Natural killer cell (primary cell): ENCODE results near the gene RPS5. TPM values are rescaled to one million over a fixed set of nuclear protein-coding genes. Genes with fewer than 3 reads are reported as not detected.
A peak's percentile ranks its signal among the peaks of the same experiment; 100 is the strongest.

ENCODE experiments used
- ATAC-seq, 3 donors: fragments of 150-1000 bp in 2 of 3; fragments of 200-7000 bp in 1 of 3; cut with Tn5 transposase; 1 replicate in 1 of 3; 2 replicates in 2 of 3; pipeline ENCODE4 v1.10.0; 2021; ENCODE audit warnings: mild to moderate bottlenecking in 2 of 3, moderate library complexity in 2 of 3
- DNase-seq, 2 donors: peaks; one replicate each; pipeline versions ENCODE4 v3.0.0 to v3.0.0-alpha.2; 2013 to 2021; ENCODE audit warnings: mixed read lengths in 1 of 2
- H3K27ac ChIP-seq: one replicate; pipeline ENCODE4 v1.5.1; 2013; ENCODE audit warnings: mild to moderate bottlenecking, low read length
- H3K27me3 ChIP-seq: one replicate; pipeline ENCODE4 v1.6.1; 2013; ENCODE audit warnings: low read length; ENCODE audit not compliant: control insufficient read depth, insufficient read depth
- H3K36me3 ChIP-seq: one replicate; pipeline ENCODE4 v1.6.1; 2013; ENCODE audit warnings: low read length; ENCODE audit not compliant: control insufficient read depth, insufficient read depth
- H3K4me1 ChIP-seq: one replicate; pipeline ENCODE4 v1.6.1; 2013; ENCODE audit warnings: low read length; ENCODE audit not compliant: control insufficient read depth, insufficient read depth
- H3K4me3 ChIP-seq: one replicate; pipeline ENCODE4 v1.5.1; 2013; ENCODE audit warnings: low read length
- H3K9me3 ChIP-seq: one replicate; pipeline ENCODE4 v1.6.1; 2013; ENCODE audit warnings: low read length; ENCODE audit not compliant: control insufficient read depth, insufficient read depth
- H3K27ac Mint-ChIP-seq, 2 donors: one replicate each; pipeline ENCODE4 v1.8.0; 2022; ENCODE audit warnings: mild to moderate bottlenecking in 2 of 2, mixed read lengths in 2 of 2, moderate library complexity in 1 of 2
- H3K27me3 Mint-ChIP-seq, 2 donors: one replicate each; pipeline ENCODE4 v1.8.0; 2022; ENCODE audit warnings: low read depth in 2 of 2, mixed read lengths in 2 of 2
- H3K36me3 Mint-ChIP-seq: one replicate; pipeline ENCODE4 v1.8.0; 2022; ENCODE audit warnings: mixed read lengths
- H3K4me1 Mint-ChIP-seq, 2 donors: one replicate each; pipeline ENCODE4 v1.8.0; 2022; ENCODE audit warnings: mixed read lengths in 2 of 2
- H3K4me3 Mint-ChIP-seq: one replicate; pipeline ENCODE4 v1.8.0; 2022; ENCODE audit warnings: mild to moderate bottlenecking, moderate library complexity, mixed read lengths
- H3K9me3 Mint-ChIP-seq, 2 donors: one replicate each; pipeline ENCODE4 v1.8.0; 2022; ENCODE audit warnings: mixed read lengths in 2 of 2
- CTCF ChIP-seq: fragments of 200-600 bp; IDR thresholded peaks from one replicate; pipeline ENCODE4 v1.8.0; 2022; ENCODE audit warnings: antibody characterized with exemption
- WGBS: methylation state at CpG from one replicate; pipeline ENCODE4 v1.1.7; 2013; ENCODE audit warnings: missing lambda C conversion rate; ENCODE audit not compliant: insufficient coverage; 5-methylcytosine and 5-hydroxymethylcytosine counted together
- intact Hi-C: fragments of 100-400 bp; cut with micrococcal nuclease; formaldehyde crosslinking; loops from one replicate; pipeline ENCODE4 v1.14.2; 2022
- total RNA-seq, 4 donors: library from RNA; stranded (reverse); fragments of 120-200 nt in 1 of 4; gene quantifications; one replicate each; pipeline versions ENCODE4 v1.2.3 to v1.2.4, GENCODE V29; 2013 to 2022

The RPS5 gene
- total RNA-seq, 3 donors from 2014 or later (not counting 1 experiment from before 2014, with no cell fraction given), result 406 to 580 (median 525) TPM

DNA sequence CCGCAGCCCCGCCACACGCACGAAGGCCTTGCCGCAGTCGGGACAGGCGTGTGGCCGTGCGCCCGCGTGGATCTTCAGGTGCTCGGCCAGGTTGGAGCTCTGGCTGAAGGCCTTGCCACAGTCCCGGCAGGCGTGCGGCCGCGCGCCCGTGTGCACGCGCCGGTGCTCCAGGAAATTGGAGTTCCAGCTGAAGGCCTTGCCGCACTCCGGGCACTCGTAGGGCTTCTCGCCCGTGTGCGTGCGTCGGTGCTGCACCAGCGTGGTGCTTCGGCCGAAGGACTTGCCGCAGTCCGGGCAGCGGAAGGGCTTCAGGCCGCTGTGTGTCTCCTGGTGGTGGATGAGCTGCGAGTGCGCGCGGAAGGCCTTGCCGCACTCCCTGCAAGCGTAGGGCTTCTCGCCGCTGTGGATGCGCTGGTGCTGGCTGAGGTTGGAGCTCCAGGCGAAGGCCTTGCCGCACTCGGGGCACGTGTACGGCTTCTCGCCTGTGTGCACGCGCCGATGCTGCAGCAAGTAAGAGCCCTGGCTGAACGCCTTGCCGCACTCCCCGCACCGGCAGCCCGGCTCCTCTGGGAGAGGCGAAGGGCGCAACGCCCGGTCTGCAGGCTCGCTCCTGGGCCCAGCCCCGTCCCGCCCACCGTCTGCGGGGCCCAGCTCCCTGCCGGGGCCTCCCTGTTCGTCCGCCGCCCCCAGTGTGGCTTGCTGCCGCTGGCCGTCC lies 30.1 kb upstream of the RPS5 start:
- no peaks in the 10 kb centered on the region for H3K9me3 Mint-ChIP-seq
- Histone ChIP-seq H3K4me3 (peak overlapping the region; percentile 10), H3K4me1 (peaks cover 24% of the 10 kb centered on the region), H3K36me3 (no peaks in the 10 kb centered on the region), H3K9me3 (no peaks in the 10 kb centered on the region), H3K27ac (no peak overlapping the region), H3K27me3 (no peaks in the 10 kb centered on the region)
- ATAC-seq (no peak), DNase-seq (peak in 1 of 2 donors; percentile 28)
- TF ChIP-seq CTCF, result no peak
- H3K4me1 Mint-ChIP-seq, result peaks cover 3 to 11% of the 10 kb centered on the region in 2 donors
- peaks cover 0 to 5% of the 10 kb centered on the region in 2 donors for H3K27me3 Mint-ChIP-seq
- no peaks in the 10 kb centered on the region for H3K36me3 Mint-ChIP-seq
- intact Hi-C loops, result no loop called here
- WGBS, result 46% methylated on average over 75 of the region's 75 CpGs
- peak overlapping the region; percentile 73 for H3K4me3 Mint-ChIP-seq
- H3K27ac Mint-ChIP-seq, result no peak overlapping the region

- no peak for TF ChIP-seq CTCF
- H3K9me3 Mint-ChIP-seq, result no peaks in the 10 kb centered on the region
- no peak overlapping the region for H3K27ac Mint-ChIP-seq
- H3K27me3 Mint-ChIP-seq, result peaks cover 0 to 3% of the 10 kb centered on the region in 2 donors
- H3K27me3 ChIP-seq, result no peaks in the 10 kb centered on the region
- no peak overlapping the region for H3K27ac ChIP-seq
- no peaks in the 10 kb centered on the region for H3K9me3 ChIP-seq
- no peaks in the 10 kb centered on the region for H3K36me3 Mint-ChIP-seq
- no peak for ATAC-seq
- intact Hi-C loops, result no loop called here
- DNase-seq, result no peak
- peaks cover 9 to 16% of the 10 kb centered on the region in 2 donors for H3K4me1 Mint-ChIP-seq
- H3K4me1 ChIP-seq, result peaks cover 27% of the 10 kb centered on the region
- H3K4me3 ChIP-seq, result no peak overlapping the region
- peak overlapping the region; percentile 21 for H3K4me3 Mint-ChIP-seq
- WGBS, result 84% methylated on average over 19 of the region's 19 CpGs
- H3K36me3 ChIP-seq, result no peaks in the 10 kb centered on the region
Observed at GRCh38 chr19:58357481-58358145, 29.5 kb upstream of the RPS5 start.

DNA sequence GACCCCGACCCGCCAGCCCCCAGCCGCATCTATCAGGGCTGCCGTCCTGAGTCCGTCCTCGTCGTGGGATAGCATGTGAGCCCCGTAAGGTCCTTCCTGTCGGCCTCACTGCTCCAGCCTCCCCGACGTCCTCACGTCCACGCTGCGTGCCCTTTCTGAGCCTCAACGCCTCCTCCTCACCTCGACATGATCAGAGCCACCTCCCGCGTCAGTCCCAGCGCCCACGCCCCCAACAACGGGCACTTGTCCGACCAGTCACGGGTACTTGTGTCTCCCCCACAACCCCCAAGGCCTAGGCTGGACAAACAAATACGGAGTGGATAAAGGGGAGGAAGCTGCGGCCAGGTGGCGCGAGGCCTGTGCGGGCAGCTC lies 25.2 kb upstream of the RPS5 start:
- no peak for DNase-seq

More for the DNA sequence above, 25.2 kb upstream of the RPS5 start:
- no peaks in the 10 kb centered on the region for H3K27me3 Mint-ChIP-seq
- peak; percentile 1 to 31 (median 13) for ATAC-seq
- H3K4me3 Mint-ChIP-seq, result peak overlapping the region; percentile 97
- no peaks in the 10 kb centered on the region for H3K36me3 ChIP-seq
- H3K27ac ChIP-seq, result peak overlapping the region; percentile 84
- H3K4me3 ChIP-seq, result peak overlapping the region; percentile 59
- WGBS, result 6% methylated on average over 28 of the region's 28 CpGs
- H3K9me3 ChIP-seq, result no peaks in the 10 kb centered on the region
- peaks cover 13 to 20% of the 10 kb centered on the region in 2 donors for H3K4me1 Mint-ChIP-seq
- no peak for TF ChIP-seq CTCF
- no peaks in the 10 kb centered on the region for H3K9me3 Mint-ChIP-seq
- H3K27me3 ChIP-seq, result no peaks in the 10 kb centered on the region
- H3K27ac Mint-ChIP-seq, result peak overlapping the region; percentile 91 to 95
- H3K4me1 ChIP-seq, result peaks cover 22% of the 10 kb centered on the region
- H3K36me3 Mint-ChIP-seq, result no peaks in the 10 kb centered on the region
- intact Hi-C loops, result loop anchor here (1.0 kb wide), 3 partner anchors 35 to 57 kb away; partner anchors contain the start of gene ERVK3-1
